Urinary bladder (tissue), 4 donors: ENCODE measurements around the gene DDHD1. TPM values are rescaled to one million over a fixed set of nuclear protein-coding genes. Genes with fewer than 3 reads are reported as not detected.
A peak's percentile ranks its signal among the peaks of the same experiment; 100 is the strongest.

ENCODE experiments used
- DNase-seq: peaks from one replicate; pipeline ENCODE4 v3.0.0-alpha.2; 2015; ENCODE audit errors: extremely low spot score
- H3K27ac ChIP-seq: one replicate; pipeline ENCODE4 v1.5.1; 2013; ENCODE audit warnings: low read depth, mild to moderate bottlenecking, moderate library complexity
- H3K36me3 ChIP-seq: one replicate; pipeline ENCODE4 v1.6.1; 2013; ENCODE audit warnings: mild to moderate bottlenecking, moderate library complexity; ENCODE audit not compliant: insufficient read depth
- H3K4me1 ChIP-seq: one replicate; pipeline ENCODE4 v1.6.1; 2013; ENCODE audit warnings: mild to moderate bottlenecking, moderate library complexity; ENCODE audit not compliant: insufficient read depth
- H3K4me3 ChIP-seq: one replicate; pipeline ENCODE4 v1.5.1; 2013; ENCODE audit warnings: low read depth, low read length
- WGBS: extraction: QIAGEN DNeasy Blood & Tissue Kit; methylation state at CpG from one replicate; pipeline ENCODE4 v1.1.7; 2013; 5-methylcytosine and 5-hydroxymethylcytosine counted together
- polyA plus RNA-seq: library from polyadenylated mRNA; stranded (reverse); fragments of 200-250 nt; gene quantifications from one replicate; pipeline ENCODE4 v1.2.3, GENCODE V29; 2013
- small RNA-seq: library from RNA; depleted of rRNA; stranded (forward); fragments of <200 nt; gene quantifications from one replicate; pipeline ENCODE3, GENCODE V24; 2014
- total RNA-seq: library from RNA; depleted of rRNA; stranded (reverse); fragments of >200 nt; gene quantifications from one replicate; pipeline ENCODE4 v1.2.3, GENCODE V29; 2014
- donor health status: healthy with polysubstance abuse.
- donor health status: healthy.

The DDHD1 gene
- total and polyA plus RNA-seq, 2 donors = 5.4 to 71.1 TPM

DNA sequence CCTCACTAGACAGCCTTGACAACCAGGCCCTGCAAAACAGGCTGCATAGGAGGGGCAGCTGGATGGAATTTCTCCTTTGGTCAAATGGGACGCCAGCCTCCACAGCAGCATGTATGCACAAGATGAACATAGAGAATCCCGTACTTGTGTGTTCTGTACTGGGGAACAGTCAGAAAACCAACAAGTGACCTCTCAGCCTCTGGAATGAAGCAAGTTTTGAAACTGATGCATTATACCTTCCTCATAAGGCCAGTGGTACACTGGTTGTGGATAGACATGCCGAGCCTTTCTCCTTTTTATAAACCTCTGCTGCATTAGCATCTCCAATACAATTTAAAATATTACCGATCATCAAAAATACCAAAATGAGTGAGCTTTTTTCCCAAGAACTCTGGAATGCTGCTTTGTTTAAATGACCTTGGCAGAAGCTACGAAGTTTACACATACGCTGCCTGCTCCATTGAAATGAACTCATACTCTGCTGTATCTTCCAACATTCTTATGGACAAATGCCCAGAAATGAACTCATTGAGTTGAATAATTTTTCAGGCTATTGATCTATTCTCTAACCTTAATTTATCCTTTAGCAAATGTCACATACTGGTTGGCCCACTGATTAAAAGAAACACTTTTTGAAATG lies 154.6 kb downstream of the DDHD1 start:
- Histone ChIP-seq H3K27ac (no peak overlapping the region), H3K36me3 (no peaks in the 10 kb centered on the region), H3K4me1 (no peaks in the 10 kb centered on the region), H3K4me3 (no peak overlapping the region)
- peak; percentile 18 for DNase-seq
- 31% methylated on average over 6 of the region's 6 CpGs for WGBS

DNA sequence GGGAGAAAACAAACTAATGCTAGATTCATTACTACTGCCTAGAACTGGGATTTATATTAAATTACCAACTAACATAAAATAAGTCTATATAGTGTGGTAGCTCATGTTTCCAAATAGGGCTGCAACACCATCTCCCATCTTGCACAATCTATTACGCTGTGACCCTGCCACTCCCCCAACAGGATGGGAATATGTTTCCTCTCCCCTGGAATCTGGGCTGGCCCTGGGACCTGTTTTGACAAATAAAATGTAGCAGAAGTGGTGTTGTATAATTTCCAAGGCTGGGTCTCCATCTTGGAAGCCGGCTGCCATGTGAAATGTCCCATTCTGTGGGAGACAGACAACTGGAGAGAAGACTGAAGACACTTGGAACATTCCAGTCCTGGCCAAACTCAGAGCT lies 156.6 kb downstream of the DDHD1 start:
- H3K4me3 ChIP-seq = no peak overlapping the region
- WGBS = 92% methylated on average over 2 of the region's 2 CpGs
- H3K36me3 ChIP-seq = no peaks in the 10 kb centered on the region
- DNase-seq = no peak
- H3K27ac ChIP-seq = no peak overlapping the region
- H3K4me1 ChIP-seq = no peaks in the 10 kb centered on the region

DNA sequence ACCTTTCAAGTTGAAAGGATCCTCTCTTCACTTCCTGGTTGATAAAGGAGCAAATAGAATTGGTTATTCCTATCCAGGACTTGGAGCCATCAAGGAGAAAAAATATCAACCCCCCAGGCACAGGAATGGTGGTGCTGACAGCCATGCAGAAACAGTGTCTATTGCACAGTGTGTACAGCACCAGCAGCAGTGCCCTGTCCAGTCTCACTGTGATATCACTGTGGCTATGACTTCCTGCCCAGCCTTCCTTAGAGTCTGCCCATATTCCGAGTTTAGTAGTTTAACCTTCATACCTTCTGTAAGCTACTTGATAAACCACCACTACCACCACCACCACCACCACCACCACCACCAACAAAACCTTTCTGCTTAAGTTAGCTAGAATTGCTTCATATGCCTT lies 157.1 kb downstream of the DDHD1 start:
- H3K27ac ChIP-seq = no peak overlapping the region
- 78% methylated on average over 1 of the region's 1 CpG for WGBS
- H3K36me3 ChIP-seq = no peaks in the 10 kb centered on the region
- no peak overlapping the region for H3K4me3 ChIP-seq
- no peak for DNase-seq
- no peaks in the 10 kb centered on the region for H3K4me1 ChIP-seq

DNA sequence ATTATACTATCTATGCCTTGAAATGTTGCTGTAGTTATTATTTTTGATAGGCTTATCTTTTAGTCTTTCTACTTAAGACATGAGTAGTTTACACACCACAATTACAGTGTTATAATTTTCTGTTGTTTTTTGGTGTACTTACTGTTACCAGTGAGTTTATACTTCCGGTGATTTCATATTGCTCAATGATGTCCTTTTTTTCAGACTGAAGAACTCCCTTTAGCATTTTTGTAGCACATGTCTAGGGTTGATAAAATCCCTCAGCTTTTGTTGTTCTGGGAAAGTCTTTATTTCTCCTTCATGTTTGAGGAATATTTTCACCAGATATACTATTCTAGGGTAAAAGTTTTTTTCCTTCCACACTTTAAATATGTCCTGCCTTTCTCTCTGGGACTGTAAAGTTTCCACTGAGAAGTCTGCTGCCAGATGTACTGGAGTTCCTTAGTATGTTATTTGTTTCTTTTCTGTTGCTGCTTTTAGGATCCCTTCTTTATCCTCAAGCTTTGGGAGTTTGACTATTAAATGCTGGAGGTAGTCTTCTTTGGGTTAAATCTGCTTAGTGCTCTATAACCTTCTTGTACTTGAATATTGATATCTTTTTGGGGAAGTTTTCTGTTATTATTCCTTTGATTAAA lies 160.8 kb downstream of the DDHD1 start:
- no peak for DNase-seq
- no peaks in the 10 kb centered on the region for H3K36me3 ChIP-seq
- H3K27ac ChIP-seq = no peak overlapping the region
- 66% methylated on average over 1 of the region's 1 CpG for WGBS
- H3K4me3 ChIP-seq = no peak overlapping the region
- H3K4me1 ChIP-seq = no peaks in the 10 kb centered on the region

DNA sequence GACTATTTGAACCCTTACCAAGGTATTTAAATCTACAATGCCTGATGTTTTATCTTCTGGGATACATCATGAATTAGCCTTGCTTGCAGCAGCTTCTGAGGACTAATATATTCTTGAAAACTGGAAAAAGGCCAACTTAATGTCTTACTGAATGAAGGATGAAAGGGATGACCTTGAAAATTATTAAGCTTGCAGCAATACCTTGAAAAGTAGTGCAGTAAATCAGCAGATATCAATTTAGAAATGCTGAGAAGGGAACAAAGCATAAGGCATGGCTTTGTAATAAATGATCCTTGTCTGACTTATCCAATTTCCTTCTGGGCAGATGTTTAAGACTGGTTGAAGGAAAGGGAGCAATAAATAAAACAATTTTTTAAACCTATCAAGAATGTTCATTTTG lies 165.0 kb downstream of the DDHD1 start:
- no peak for DNase-seq
- Histone ChIP-seq H3K27ac (no peak overlapping the region), H3K4me1 (no peaks in the 10 kb centered on the region), H3K36me3 (no peaks in the 10 kb centered on the region), H3K4me3 (no peak overlapping the region)

DNA sequence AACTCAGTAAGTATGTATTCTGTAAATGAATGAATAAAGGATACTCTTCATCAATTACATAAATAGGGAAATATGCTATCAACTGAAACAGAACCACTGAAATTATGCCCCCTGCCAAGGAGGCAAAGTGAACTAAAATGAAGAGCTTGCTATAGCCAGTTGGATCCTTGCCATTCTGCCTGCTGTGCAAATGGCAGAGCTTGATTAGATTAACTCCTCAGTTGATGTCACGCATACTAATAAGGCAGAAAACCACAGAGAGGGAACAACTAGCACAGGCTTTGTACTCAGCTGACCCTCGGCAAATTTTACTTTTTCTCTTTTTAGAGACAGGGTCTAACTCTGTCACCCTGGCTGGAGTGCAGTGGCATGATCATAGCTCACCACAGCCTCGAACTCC lies 165.6 kb downstream of the DDHD1 start:
- Histone ChIP-seq H3K27ac (no peak overlapping the region), H3K36me3 (no peaks in the 10 kb centered on the region), H3K4me1 (no peaks in the 10 kb centered on the region), H3K4me3 (no peak overlapping the region)
- DNase-seq = no peak
- 83% methylated on average over 3 of the region's 3 CpGs for WGBS

DNA sequence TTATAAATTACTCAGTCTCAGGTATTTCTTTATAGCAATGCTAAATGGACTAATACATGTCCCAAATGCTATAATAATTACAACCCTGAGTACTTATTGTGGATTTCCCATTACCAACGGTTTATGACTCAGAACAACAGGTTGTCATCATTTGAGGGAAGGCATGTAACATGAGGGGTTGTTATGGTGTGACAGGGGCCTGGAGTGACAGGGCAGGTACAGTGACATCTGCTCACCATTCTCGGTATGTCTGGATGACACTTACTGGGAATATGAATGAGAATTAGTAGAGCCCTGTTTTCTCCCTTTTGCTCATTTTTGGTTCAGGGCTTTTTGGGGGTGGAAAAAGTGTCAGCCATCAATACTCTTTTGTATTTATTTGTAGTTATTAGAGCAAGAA lies 166.1 kb downstream of the DDHD1 start:
- Histone ChIP-seq H3K27ac (no peak overlapping the region), H3K4me3 (no peak overlapping the region), H3K36me3 (no peaks in the 10 kb centered on the region), H3K4me1 (no peaks in the 10 kb centered on the region)
- WGBS = 61% methylated on average over 2 of the region's 2 CpGs
- DNase-seq = no peak

Small RNAs within 50 kb of the gene (small RNA-seq; reads per million reads assigned to genes)
- not detected for gene AL352979.1

Other genes with a start within 250 kb of the DDHD1 start
- gene FERMT2, start 202.3 kb downstream of the DDHD1 start, total RNA-seq = 298 TPM
- 216 TPM for gene FERMT2, start 202.3 kb downstream of the DDHD1 start, polyA plus RNA-seq